Measurements from ENCODE around the gene UPK3BL1.
"Not testable (repeated sequence)": the region's sequence is repeated elsewhere in the genome, so short reads cannot be mapped to it uniquely, and the experiment has no call there.

The UPK3BL1 gene

DNA sequence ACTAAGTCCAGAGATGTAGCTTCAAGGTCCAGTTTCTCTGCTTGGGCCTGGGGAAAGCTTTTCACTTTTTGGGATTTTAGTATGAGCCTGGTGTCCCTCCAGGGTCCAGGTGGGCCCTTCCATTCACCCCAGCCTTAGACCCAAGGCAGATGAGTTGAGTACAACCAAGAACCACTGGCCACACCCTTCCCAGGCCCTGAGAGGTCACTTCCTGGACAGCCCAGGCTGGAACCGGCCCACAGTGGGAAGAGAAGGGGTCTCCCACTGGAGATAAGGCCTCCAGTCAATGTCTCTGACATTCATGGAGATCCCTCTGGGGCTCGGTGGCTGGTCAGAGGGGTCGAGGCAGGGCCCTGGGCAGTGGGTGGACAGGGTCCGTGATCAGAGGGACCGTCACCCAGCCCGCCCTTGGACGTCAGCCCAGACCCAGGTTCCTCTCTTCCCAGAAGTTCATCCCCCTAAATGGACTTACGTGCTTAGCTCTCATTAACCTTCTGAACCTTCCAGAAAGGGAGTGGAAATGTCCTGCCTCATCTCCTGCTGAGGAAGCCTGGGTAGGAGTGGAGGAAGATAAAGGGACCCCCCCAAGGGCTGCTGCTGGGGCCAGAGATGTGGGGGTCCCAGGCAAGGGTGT is 15.2 kb downstream of the UPK3BL1 start:
- DNase-seq: not testable (repeated sequence)

GRCh38 chr7:102618122-102618521 is 24.5 kb downstream of the UPK3BL1 start:
- not testable (repeated sequence) for DNase-seq

DNA sequence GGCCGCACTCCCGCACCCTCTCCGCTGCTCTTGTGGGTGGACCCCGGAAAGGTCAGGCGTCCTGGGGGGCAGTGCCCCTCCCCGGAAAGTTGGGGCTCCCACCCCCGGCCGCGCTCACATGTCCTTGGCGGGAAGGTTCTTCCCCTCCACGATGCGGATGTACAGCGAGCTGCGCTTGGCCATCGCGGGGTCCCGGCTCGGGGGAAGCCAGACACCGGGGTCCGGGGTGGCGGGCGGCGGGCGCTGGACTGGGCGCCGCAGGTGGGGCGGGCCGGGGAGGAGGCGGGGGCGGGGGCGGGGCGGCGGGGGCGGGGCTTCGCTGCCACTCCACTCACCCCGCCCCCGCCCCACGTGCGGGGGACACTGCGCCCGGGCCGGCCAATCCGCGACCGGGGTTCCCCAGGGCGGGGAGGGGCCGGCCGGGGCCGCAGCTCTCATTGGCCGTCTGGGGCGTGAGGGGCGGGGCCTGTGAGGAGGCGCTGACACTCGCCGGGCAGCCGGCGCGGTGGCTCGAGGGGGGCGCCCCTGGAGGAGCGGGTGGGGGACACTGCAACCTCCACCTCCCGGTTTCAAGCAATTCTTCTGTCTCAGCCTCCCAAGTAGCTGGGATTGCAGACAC is 26.0 kb downstream of the UPK3BL1 start, which contains the start of gene RASA4:
Gene RASA4, minus strand, starts transcription at position 250 of the 619 bp plus-strand sequence. Its CDS starts 67 bp downstream, at position 183.
- DNase-seq: not testable (repeated sequence)

GRCh38 chr7:102615930-102616329 is 26.7 kb downstream of the UPK3BL1 start:
- not testable (repeated sequence) for DNase-seq

GRCh38 chr7:102614873-102615272 is 27.7 kb downstream of the UPK3BL1 start:
- not testable (repeated sequence) for DNase-seq

DNA sequence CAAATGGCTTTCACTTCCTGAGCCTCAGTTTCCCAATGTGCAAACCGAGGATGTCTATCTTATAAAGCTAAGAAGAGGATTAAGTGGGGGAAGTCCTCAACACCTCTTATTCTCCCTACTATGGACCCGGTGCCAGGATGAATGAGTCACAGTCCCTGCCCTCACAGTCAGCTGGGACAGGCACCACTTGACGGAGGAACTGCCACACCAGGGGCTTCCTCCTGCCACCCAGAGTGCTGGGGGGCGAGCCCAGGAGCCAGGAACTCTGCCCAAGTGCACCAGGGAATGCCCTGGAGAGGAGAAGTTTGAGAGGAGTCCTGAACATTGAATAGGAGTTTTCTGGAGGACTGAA is 28.3 kb downstream of the UPK3BL1 start:
- DNase-seq: not testable (repeated sequence)

GRCh38 chr7:102613575-102614345 is 28.8 kb downstream of the UPK3BL1 start:
- DNase-seq: not testable (repeated sequence)

GRCh38 chr7:102611675-102612325 is 30.8 kb downstream of the UPK3BL1 start:
- DNase-seq: not testable (repeated sequence)

DNA sequence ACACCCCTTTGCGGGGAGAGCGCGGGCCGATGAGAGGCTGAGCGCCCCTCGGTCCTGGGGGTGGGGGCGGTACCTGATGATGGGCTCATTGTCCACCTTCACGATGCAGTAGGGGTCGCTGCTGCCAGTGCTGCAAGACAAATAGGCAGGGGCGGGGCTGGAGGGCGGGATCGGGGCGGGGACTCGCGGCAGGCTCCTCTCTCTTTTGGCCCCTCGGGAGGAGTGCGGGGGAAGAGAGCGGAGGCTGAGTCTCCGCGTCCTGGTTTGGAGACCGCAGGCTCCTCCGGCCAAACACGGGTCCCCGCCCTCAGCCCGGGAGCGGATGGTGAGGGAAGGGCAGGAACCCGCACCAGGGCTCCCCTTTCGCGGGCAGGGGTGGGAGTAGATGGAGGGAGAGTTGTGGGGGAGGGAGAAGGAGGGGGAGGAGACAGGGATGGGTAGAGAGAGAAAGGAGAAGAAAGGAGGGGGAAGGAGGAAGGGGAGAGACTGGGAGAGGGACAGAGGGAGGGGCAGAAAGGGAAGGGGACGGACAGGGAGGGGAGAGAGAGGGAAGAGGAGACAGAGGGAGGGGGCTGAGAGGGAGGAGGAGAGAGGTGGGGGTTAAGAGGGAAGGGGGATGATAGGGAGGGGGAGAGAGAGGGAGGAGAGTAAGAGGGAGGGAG is 31.4 kb downstream of the UPK3BL1 start:
- DNase-seq: not testable (repeated sequence)

DNA sequence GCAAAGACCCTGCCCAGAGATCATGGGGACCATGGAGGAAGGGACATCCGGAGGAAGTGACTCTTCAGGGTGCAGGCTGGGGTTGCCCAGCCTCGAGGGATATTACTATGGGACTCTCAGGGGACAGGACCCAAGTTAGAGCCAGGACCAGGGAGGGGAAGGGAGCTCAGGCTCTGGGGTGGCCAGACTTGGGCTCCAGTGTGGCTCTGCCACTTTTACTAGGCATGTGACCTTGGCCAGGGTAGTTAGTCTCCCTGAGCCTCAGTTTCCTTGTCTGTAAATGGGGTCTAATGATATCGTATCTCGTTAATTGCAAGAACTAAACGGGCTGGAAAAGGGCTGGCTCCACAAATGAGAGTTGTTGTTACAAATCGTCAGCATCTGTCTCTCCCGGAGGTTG is 32.1 kb downstream of the UPK3BL1 start:
- DNase-seq: not testable (repeated sequence)

DNA sequence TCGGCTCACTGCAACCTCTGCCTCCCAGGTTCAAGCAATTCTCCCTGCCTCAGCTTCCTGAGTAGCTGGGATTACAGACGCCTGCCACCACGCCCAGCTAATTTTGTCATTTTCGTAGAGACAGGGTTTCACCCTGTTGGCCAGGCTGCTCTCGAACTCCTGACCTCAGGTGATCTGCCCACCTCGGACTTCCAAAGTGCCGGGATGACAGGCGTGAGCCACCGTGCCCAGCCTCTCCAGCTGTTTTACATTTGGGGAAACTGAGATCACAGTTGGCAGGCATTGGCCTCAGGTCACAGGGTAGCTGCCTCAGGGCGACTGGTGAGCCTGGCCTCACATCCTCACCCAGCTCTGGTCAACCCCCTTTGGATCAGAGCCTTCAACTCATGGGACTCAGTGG is 32.9 kb downstream of the UPK3BL1 start:
- not testable (repeated sequence) for DNase-seq

GRCh38 chr7:102606848-102607247 is 35.7 kb downstream of the UPK3BL1 start:
- DNase-seq: not testable (repeated sequence)

DNA sequence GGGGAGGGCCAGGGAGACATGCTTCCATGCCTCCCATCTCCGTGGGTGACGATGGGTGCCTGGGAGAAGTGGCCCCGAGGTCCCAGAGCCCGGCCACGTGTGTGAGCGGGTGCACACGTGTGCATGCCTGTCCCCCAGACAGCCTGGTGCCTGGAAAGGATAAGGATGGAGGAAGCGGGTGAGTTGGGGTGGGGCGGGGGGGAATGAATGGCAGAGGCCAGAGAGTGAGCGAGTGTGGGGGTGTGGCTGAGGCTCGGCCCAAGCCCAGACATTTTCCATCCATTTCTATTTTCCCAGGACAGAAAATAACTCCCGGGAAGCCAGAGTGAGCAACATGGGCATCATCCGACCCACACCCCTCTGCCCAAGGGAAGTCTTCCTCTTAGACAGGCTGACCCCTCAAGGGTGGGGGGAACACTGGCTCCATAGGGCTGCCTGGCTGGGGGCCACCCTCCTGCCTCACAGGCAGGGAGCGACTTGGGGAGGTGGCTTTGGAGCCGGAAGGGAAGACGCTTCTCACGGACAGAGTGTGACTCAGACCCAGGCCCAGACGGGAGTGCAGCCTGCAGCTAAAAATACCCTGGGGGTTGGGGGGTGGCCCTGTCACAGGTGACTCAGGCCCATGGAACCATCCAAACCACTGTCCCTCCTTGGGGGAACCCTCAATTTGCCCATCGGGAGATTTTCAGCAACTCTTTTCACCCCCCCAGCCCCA is 38.0 kb downstream of the UPK3BL1 start:
- not testable (repeated sequence) for DNase-seq

DNA sequence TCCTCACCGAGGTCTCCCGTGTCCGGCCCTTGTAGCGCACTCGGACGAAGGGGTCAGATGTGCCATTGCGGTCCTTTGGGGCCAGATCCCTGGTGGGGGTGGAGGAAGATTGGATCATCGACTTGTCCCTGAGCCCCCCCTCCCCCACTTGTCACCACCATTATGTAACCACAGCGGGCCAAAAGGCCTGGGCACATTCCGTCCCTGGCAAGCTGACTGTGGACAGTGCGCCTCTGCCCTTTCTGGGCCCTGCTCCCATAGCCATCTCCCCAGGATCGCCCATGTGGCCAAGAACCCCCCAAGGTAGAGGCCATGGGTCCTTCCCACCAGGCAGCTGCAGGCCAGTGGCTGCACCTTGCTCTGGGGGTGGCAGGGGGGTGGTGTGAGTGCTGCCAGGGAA is 40.3 kb downstream of the UPK3BL1 start:
- DNase-seq: not testable (repeated sequence)

GRCh38 chr7:102599699-102600098 is 42.9 kb downstream of the UPK3BL1 start:
- DNase-seq: not testable (repeated sequence)

- not testable (repeated sequence) for DNase-seq
These were observed 46.6 kb downstream of the UPK3BL1 start for GRCh38 chr7:102596036-102596435.

DNA sequence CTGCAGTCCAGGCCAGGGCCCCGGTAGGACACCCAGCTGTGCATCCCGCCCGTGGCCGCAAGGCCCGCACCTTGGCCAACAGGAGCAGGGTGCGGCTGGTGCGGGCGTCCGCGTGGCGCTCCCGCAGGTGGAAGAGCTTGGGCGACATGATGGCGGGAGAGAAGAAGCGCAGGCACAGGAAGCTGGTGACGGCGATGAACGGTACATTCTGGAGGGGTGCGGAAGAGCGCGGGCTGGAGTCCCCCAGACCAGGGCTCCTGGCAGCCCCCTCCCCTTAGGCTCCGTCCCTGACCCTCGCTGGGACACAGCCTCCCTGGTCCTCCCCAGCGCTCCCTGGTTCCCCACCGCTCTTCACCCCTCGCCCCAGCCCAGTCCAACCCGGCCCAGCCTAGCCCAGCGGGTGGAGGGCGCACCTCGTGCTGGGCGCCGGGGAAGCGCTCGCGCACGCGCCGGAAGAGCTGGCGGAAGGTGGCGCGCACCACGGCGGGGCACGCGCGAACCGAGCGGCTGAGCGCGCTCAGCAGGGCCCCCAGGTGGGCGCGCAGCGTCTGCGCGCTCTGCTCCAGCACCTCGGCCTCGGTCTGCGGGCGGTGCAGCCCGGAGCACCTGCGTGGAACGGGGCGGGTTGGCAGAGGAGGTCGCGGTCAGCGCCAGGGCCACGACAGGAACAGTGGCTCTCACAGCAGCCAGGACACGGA is 48.8 kb downstream of the UPK3BL1 start:
- DNase-seq: not testable (repeated sequence)

DNA sequence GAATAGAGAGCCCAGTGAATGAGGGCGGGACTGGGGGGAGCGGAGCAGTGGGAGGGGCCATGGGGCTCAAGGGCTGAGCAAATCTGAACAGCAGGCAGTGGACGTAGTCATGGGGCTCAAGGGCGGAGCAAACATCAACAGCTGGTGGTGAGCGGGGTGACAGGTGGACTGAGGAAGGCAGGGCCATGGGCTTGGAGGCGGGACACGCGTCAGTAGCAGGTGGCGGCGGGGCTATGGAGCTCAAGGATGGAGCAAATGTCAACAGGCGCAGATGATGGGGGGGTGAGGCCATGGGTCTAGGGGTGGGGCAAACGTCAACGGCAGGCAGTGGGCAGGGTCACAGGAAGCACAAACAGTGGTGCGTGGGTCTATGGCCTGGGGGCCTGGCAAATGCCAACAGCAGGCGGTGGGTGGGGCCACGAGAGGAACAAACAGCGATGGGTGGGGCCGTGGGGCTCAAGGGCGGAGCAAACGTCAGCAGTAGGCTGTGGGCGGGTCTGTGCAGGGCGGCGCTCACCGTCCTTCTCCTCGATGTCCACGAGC is 50.0 kb downstream of the UPK3BL1 start:
- DNase-seq: not testable (repeated sequence)

GRCh38 chr7:102589857-102590256 is 52.7 kb downstream of the UPK3BL1 start:
- not testable (repeated sequence) for DNase-seq

Data from erythroblast (primary cell).